ENCODE data around the gene TMEM272.

Gene TMEM272

GRCh38 chr13:51804295-51805172 is 40.4 kb downstream of the TMEM272 start:
- ATAC-seq = peak; percentile 14 to 18

- ATAC-seq = peak; percentile 75 to 77
Measured at GRCh38 chr13:51803422-51804294, 41.3 kb downstream of the TMEM272 start, which contains the start of gene DHRS12. Gene DHRS12, minus strand, starts transcription at chr13:51804163. Its CDS starts 4,504 bp downstream, at chr13:51799659.

- no peak for ATAC-seq
Measured at GRCh38 chr13:51802631-51803418, 42.2 kb downstream of the TMEM272 start.

- ATAC-seq = no peak
Measured at GRCh38 chr13:51801631-51802099, 43.3 kb downstream of the TMEM272 start.

GRCh38 chr13:51800486-51800885 is 44.5 kb downstream of the TMEM272 start:
- no peak for ATAC-seq

GRCh38 chr13:51799261-51799660 is 45.7 kb downstream of the TMEM272 start:
- ATAC-seq = no peak

GRCh38 chr13:51797664-51798488 is 47.1 kb downstream of the TMEM272 start:
- ATAC-seq = peak in 1 of 2 donors; percentile 29

GRCh38 chr13:51796546-51796945 is 48.4 kb downstream of the TMEM272 start:
- ATAC-seq = no peak

GRCh38 chr13:51795419-51795818 is 49.6 kb downstream of the TMEM272 start:
- ATAC-seq = no peak

- no peak for ATAC-seq
Measured at GRCh38 chr13:51794964-51795363, 50.0 kb downstream of the TMEM272 start.

GRCh38 chr13:51793570-51794271 is 51.3 kb downstream of the TMEM272 start:
- peak; percentile 96 to 97 for ATAC-seq

- ATAC-seq = no peak
Measured at GRCh38 chr13:51786425-51787265, 58.3 kb downstream of the TMEM272 start.

GRCh38 chr13:51785712-51786424 is 59.1 kb downstream of the TMEM272 start:
- no peak for ATAC-seq

GRCh38 chr13:51784097-51784496 is 60.9 kb downstream of the TMEM272 start:
- no peak for ATAC-seq

GRCh38 chr13:51783428-51784094 is 61.4 kb downstream of the TMEM272 start:
- no peak for ATAC-seq

GRCh38 chr13:51782026-51782710 is 62.8 kb downstream of the TMEM272 start:
- ATAC-seq = no peak

- peak; percentile 32 to 45 for ATAC-seq
Measured at GRCh38 chr13:51781246-51782022, 63.5 kb downstream of the TMEM272 start.
